ENCODE results near the gene ATP6V0D1.

DNA sequence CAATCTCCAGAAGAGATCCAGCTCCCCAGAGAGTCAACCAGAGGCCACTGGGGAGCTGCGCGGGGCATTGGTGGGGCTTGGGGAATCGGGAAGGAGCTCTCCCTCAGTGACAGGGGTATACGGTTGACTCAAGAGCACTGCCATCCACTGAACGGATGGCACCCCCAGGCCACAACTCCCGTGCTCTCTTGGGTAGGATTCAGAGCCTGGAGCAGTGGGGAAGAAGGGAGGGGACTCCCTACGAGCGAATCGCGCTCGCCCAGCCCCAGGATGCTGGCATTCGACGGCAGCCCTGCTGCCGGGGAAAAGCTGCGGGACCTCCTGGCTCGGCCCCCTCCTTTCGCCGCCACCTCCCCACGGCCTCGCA, 87.2 kb downstream of the ATP6V0D1 start:
- TF ChIP-seq, protein P1, sequence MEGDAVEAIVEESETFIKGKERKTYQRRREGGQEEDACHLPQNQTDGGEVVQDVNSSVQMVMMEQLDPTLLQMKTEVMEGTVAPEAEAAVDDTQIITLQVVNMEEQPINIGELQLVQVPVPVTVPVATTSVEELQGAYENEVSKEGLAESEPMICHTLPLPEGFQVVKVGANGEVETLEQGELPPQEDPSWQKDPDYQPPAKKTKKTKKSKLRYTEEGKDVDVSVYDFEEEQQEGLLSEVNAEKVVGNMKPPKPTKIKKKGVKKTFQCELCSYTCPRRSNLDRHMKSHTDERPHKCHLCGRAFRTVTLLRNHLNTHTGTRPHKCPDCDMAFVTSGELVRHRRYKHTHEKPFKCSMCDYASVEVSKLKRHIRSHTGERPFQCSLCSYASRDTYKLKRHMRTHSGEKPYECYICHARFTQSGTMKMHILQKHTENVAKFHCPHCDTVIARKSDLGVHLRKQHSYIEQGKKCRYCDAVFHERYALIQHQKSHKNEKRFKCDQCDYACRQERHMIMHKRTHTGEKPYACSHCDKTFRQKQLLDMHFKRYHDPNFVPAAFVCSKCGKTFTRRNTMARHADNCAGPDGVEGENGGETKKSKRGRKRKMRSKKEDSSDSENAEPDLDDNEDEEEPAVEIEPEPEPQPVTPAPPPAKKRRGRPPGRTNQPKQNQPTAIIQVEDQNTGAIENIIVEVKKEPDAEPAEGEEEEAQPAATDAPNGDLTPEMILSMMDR (conservative IDR thresholded peaks at IDR 0.05 in 1 of 2, IDR thresholded peaks at IDR 0.05 in 1 of 2; ENCODE audit: extremely low read depth in 1 of 2, insufficient read depth in 1 of 2, low read depth in 1 of 2, low read length in 2 of 2), result no peak
- no peak for TF ChIP-seq EZH2 (IDR thresholded peaks at IDR 0.05; ENCODE audit: borderline replicate concordance, low read length)

Data from mammary epithelial cell (primary cell).